Tibial nerve (tissue), 4 donors: ENCODE data around the gene ADGRD1.

Source experiments
- CTCF ChIP-seq, 5 experiments: fragments of 200-600 bp in 3 of 5; fragments of 450-650 bp in 2 of 5; sonication (generic) in 3 of 5; IDR thresholded peaks; one replicate each; pipeline ENCODE4 v1.5.1; 2016 to 2019; ENCODE audit warnings: antibody characterized with exemption in 5 of 5, mild to moderate bottlenecking in 3 of 5, moderate library complexity in 2 of 5
- EP300 ChIP-seq, 2 donors: sonication (generic); formaldehyde crosslinking; IDR thresholded peaks; one replicate each; pipeline ENCODE4 v1.6.1; 2017; ENCODE audit warnings: antibody characterized with exemption in 2 of 2, mild to moderate bottlenecking in 1 of 2
- POLR2A ChIP-seq, 2 donors: fragments of 450-650 bp; IDR thresholded peaks; one replicate each; pipeline ENCODE4 v1.6.1; 2017; ENCODE audit warnings: antibody characterized with exemption in 2 of 2, mild to moderate bottlenecking in 2 of 2, moderate library complexity in 2 of 2

DNA sequence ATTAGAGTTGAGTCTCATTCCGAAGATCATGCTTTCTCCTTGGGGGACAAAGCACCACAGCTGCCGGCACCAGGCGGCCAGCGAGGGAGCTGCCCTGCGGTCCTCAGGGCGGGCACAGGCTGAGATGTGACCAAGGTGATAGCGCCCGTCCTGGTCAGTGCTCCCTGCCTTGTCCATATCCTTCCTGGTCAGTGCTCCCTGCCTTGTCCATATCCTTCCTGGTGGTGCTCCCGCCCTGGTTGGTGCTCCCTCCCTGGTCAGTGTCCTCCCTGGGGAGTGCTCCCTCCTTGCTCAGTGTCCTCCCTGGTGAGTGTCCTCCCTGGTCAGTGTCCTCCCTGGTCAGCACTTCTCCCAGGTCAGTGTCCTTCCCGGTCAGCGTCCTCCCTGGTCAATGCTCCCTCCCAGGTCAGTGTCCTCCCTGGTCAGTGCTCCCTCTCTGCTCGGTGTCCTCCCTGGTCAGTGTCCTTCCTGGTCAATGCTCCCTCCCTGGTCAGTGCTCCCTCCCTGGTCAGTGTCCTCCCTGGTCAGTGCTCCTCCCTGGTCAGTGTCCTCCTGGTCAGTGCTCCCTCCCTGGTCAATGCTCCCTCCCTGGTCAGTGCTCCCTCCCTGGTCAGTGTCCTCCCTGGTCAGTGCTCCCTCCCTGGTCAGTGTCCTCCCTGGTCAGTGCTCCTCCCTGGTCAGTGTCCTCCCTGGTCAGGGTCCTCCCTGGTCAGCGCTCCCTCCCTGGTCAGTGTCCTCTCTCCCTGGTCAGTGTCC lies 92.2 kb downstream of the ADGRD1 start:
- TF ChIP-seq CTCF (IDR thresholded peaks at IDR 0.05) (no peak), POLR2A (IDR thresholded peaks at IDR 0.05) (no peak), EP300 (IDR thresholded peaks at IDR 0.05) (no peak)
